SK-N-SH (cell line): ENCODE results near the gene FKBP4. TPM values are rescaled to one million over a fixed set of nuclear protein-coding genes. Genes with fewer than 3 reads are reported as not detected.

ENCODE experiments used
- CTCF ChIA-PET: fragments of 300-600, 350-600 bp; formaldehyde crosslinking; extraction: SDS; loops from one replicate; lab custom pipeline; 2021; lab: Yijun Ruan, JAX
- POLR2A ChIA-PET: fragments of 350-600 bp; sonication (Branson Sonifier 250); formaldehyde crosslinking; extraction: SDS; loops from one replicate; lab custom pipeline; 2020; ENCODE audit warnings: antibody characterized with exemption, inconsistent platforms; lab: Yijun Ruan, JAX
- DNase-seq: peaks from one replicate; pipeline ENCODE4 v3.0.0; 2012
- H2AFZ ChIP-seq: fragments of 200-600 bp; sonication (generic); 2 replicates; pipeline ENCODE4 v1.8.1; 2016; ENCODE audit warnings: antibody characterized with exemption, mild to moderate bottlenecking, low read depth
- H3F3A ChIP-seq: fragments of 200-600 bp; sonication (generic); replicated peaks from 2 replicates; pipeline ENCODE3; 2016; ENCODE audit warnings: antibody characterized with exemption, mild to moderate bottlenecking; ENCODE audit not compliant: insufficient read depth
- H3K27ac ChIP-seq, 2 experiments: fragments of 200-500 bp in 1 of 2; fragments of 200-600 bp in 1 of 2; sonication (Bioruptor generic) in 1 of 2; sonication (generic), shearing (Covaris generic) in 1 of 2; 2 replicates each; pipeline versions ENCODE4 v1.5.1 to v1.6.1; 2014 to 2016; ENCODE audit warnings: low read depth in 2 of 2, inconsistent platforms in 1 of 2, low read length in 1 of 2, mild to moderate bottlenecking in 1 of 2, mixed read lengths in 1 of 2
- H3K27me3 ChIP-seq: fragments of 200-600 bp; sonication (generic), shearing (Covaris generic); 2 replicates; pipeline ENCODE4 v1.6.1; 2016; ENCODE audit warnings: mixed run types; ENCODE audit not compliant: insufficient read depth
- H3K36me3 ChIP-seq, 2 experiments: fragments of 200-500 bp in 1 of 2; fragments of 200-600 bp in 1 of 2; sonication (Bioruptor generic) in 1 of 2; sonication (generic) in 1 of 2; replicated peaks in 1 of 2; 2 replicates each; pipeline versions ENCODE3 to v1.5.1; 2014 to 2016; ENCODE audit warnings: low read length in 1 of 2, mild to moderate bottlenecking in 1 of 2; ENCODE audit not compliant: insufficient read depth in 2 of 2, control insufficient read depth in 1 of 2
- H3K4me1 ChIP-seq, 2 experiments: fragments of 200-500 bp in 1 of 2; fragments of 200-600 bp in 1 of 2; sonication (Bioruptor generic) in 1 of 2; sonication (generic), shearing (Covaris generic) in 1 of 2; 2 replicates each; pipeline versions ENCODE4 v1.5.1 to v1.6.1; 2014 to 2016; ENCODE audit warnings: low read depth in 1 of 2, low read length in 1 of 2, mixed run types in 1 of 2; ENCODE audit not compliant: insufficient read depth in 2 of 2, control insufficient read depth in 1 of 2
- H3K4me2 ChIP-seq: fragments of 200-600 bp; sonication (generic), shearing (Covaris generic); 2 replicates; pipeline ENCODE4 v1.6.1; 2017; ENCODE audit warnings: mixed run types
- H3K4me3 ChIP-seq, 2 experiments: fragments of 200-500 bp in 1 of 2; fragments of 200-600 bp in 1 of 2; sonication (Bioruptor generic) in 1 of 2; sonication (generic), shearing (Covaris generic) in 1 of 2; 2 replicates each; pipeline versions ENCODE4 v1.5.1 to v1.8.1; 2014 to 2016; ENCODE audit warnings: low read depth in 2 of 2, inconsistent platforms in 1 of 2, low read length in 1 of 2, mild to moderate bottlenecking in 1 of 2, mixed read lengths in 1 of 2, moderate library complexity in 1 of 2
- H3K79me2 ChIP-seq: fragments of 200-600 bp; sonication (generic); 2 replicates; pipeline ENCODE4 v1.8.1; 2017; ENCODE audit warnings: mild to moderate bottlenecking; ENCODE audit not compliant: insufficient read depth
- H3K9ac ChIP-seq: fragments of 200-600 bp; sonication (generic); 2 replicates; pipeline ENCODE4 v1.6.1; 2017; ENCODE audit warnings: mixed run types
- H3K9me2 ChIP-seq: fragments of 200-600 bp; sonication (generic); 2 replicates; pipeline ENCODE4 v1.6.1; 2017; ENCODE audit warnings: mixed run types
- H3K9me3 ChIP-seq: fragments of 200-600 bp; sonication (generic); 2 replicates; pipeline ENCODE4 v1.6.1; 2017; ENCODE audit warnings: mixed run types, mild to moderate bottlenecking, moderate library complexity
- H4K20me1 ChIP-seq: fragments of 200-600 bp; sonication (generic); 2 replicates; pipeline ENCODE4 v1.6.1; 2017; ENCODE audit warnings: mild to moderate bottlenecking, mixed run types; ENCODE audit not compliant: insufficient read depth
- CTCF ChIP-seq: fragments of 200-600 bp; sonication (generic); IDR thresholded peaks from 2 replicates; pipeline ENCODE4 v1.6.1; 2017; ENCODE audit warnings: antibody characterized with exemption, mild to moderate bottlenecking, moderate library complexity
- EP300 ChIP-seq, 2 experiments: IDR thresholded peaks; 2 replicates each; pipeline versions ENCODE4 v1.4.0 to v1.6.1; 2012; ENCODE audit warnings: borderline replicate concordance in 1 of 2, low read depth in 1 of 2, low read length in 1 of 2
- EZH2phosphoT487 ChIP-seq: fragments of 200-600 bp; sonication (generic); IDR thresholded peaks from 2 replicates; pipeline ENCODE4 v1.6.1; 2017; ENCODE audit warnings: low read depth, mixed run types, mild to moderate bottlenecking, antibody characterized with exemption, moderate library complexity, borderline replicate concordance
- FOXJ3 ChIP-seq: sonication (generic); formaldehyde crosslinking; IDR thresholded peaks from 2 replicates; pipeline ENCODE4 v1.5.1; 2020; ENCODE audit warnings: mild to moderate bottlenecking, missing genetic modification reagents
- GATA2 ChIP-seq: sonication (generic); formaldehyde crosslinking; IDR thresholded peaks from 2 replicates; pipeline ENCODE4 v1.5.0; 2020; ENCODE audit warnings: mild to moderate bottlenecking, missing genetic modification reagents
- REST ChIP-seq: IDR thresholded peaks from 2 replicates; pipeline ENCODE4 v1.6.1; 2012; ENCODE audit warnings: mild to moderate bottlenecking, low read depth, low read length, moderate library complexity
- TAF1 ChIP-seq: IDR thresholded peaks from 2 replicates; pipeline ENCODE4 v1.6.1; 2012; ENCODE audit warnings: low read depth, mild to moderate bottlenecking, low read length, moderate library complexity, borderline replicate concordance
- USF2 ChIP-seq: fragments of 150-350 bp; IDR thresholded peaks from 2 replicates; pipeline ENCODE4 v1.6.1; 2017; ENCODE audit warnings: antibody characterized with exemption, low read length, low read depth, borderline replicate concordance
- ZBTB33 ChIP-seq: IDR thresholded peaks from 2 replicates; pipeline ENCODE4 v1.4.0; 2012; ENCODE audit warnings: low read depth, borderline replicate concordance
- WGBS: methylation state at CpG from one replicate; pipeline ENCODE4 v1.1.6; 2017; ENCODE audit warnings: low lambda C conversion rate; 5-methylcytosine and 5-hydroxymethylcytosine counted together
- polyA plus RNA-seq, 3 experiments: library from polyadenylated mRNA; depleted of rRNA; stranded (reverse); fragments of >200 nt; gene quantifications; 2 replicates each; pipeline ENCODE4 v1.2.3, GENCODE V29; 2012

The FKBP4 gene
- polyA plus RNA-seq, 1 of the 3 experiments (the other 2 are of a cell fraction) = 53.2 TPM

GRCh38 chr12:2834581-2835491, 40.1 kb downstream of the FKBP4 start, which contains the start of gene NRIP2 (continued):
- no peak for TF ChIP-seq EP300 (IDR thresholded peaks at IDR 0.05; ENCODE audit: borderline replicate concordance in 1 of 2, low read depth in 1 of 2, low read length in 1 of 2)
- no peak for TF ChIP-seq ZBTB33

GRCh38 chr12:2835691-2836403, 41.1 kb downstream of the FKBP4 start:
- WGBS = 76% methylated on average over 4 of the region's 4 CpGs
- no peak overlapping the region for H3K27ac ChIP-seq
- H3K9me3 ChIP-seq = no peaks in the 10 kb centered on the region
- H3F3A ChIP-seq = no peaks in the 10 kb centered on the region
- H3K36me3 ChIP-seq = no peaks in the 10 kb centered on the region
- TF ChIP-seq TAF1 = no peak
- TF ChIP-seq ZBTB33 = no peak
- TF ChIP-seq EZH2phosphoT487 = no peak
- no peak for TF ChIP-seq REST
- no peak for TF ChIP-seq USF2
- no peak for TF ChIP-seq GATA2 (CRISPR knock-in tag)
- TF ChIP-seq FOXJ3 (CRISPR knock-in tag) = no peak
- no peak for TF ChIP-seq CTCF
- H3K4me3 ChIP-seq = no peak overlapping the region
- H3K9ac ChIP-seq = no peak overlapping the region
- peaks cover 4 to 16% of the 10 kb centered on the region in 2 experiments; a peak in 3 of 4 replicates for H3K4me1 ChIP-seq
- no peaks in the 10 kb centered on the region for H3K9me2 ChIP-seq
- DNase-seq = no peak
- H3K79me2 ChIP-seq = no peaks in the 10 kb centered on the region
- no peaks in the 10 kb centered on the region for H3K27me3 ChIP-seq
- H3K4me2 ChIP-seq = no peak overlapping the region
- ChIA-PET POLR2A (no interaction called here), CTCF (interaction anchor here (0.8 to 3.5 kb wide), 8 partner anchors 10 to 199 kb away, joined by 3 to 15 read pairs (median 8); partner anchors contain the start of genes FOXM1, ITFG2 and RHNO1)
- no peaks in the 10 kb centered on the region for H4K20me1 ChIP-seq
- H2AFZ ChIP-seq = no peak overlapping the region
